A204.1 (cell line): ENCODE measurements around the gene TBC1D1.
"Not testable (repeated sequence)": the region's sequence is repeated elsewhere in the genome, so short reads cannot be mapped to it uniquely, and the experiment has no call there.

ENCODE experiments used
- FAIRE-seq: peaks from 2 replicates; lab custom pipeline; 2012; peaks lifted over from hg19 to GRCh38; lab: Jason Lieb, UNC

Gene TBC1D1

DNA sequence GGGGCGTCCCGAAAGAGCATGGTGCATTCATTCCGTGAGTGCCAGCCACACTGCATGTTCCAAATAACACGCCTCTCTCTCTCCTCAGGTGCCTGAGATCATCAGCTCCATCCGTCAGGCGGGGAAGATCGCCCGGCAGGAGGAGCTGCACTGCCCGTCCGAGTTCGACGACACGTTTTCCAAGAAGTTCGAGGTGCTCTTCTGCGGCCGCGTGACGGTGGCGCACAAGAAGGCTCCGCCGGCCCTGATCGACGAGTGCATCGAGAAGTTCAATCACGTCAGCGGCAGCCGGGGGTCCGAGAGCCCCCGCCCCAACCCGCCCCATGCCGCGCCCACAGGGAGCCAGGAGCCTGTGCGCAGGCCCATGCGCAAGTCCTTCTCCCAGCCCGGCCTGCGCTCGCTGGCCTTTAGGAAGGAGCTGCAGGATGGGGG is 123.6 kb downstream of the TBC1D1 start:
- no peak for FAIRE-seq

DNA sequence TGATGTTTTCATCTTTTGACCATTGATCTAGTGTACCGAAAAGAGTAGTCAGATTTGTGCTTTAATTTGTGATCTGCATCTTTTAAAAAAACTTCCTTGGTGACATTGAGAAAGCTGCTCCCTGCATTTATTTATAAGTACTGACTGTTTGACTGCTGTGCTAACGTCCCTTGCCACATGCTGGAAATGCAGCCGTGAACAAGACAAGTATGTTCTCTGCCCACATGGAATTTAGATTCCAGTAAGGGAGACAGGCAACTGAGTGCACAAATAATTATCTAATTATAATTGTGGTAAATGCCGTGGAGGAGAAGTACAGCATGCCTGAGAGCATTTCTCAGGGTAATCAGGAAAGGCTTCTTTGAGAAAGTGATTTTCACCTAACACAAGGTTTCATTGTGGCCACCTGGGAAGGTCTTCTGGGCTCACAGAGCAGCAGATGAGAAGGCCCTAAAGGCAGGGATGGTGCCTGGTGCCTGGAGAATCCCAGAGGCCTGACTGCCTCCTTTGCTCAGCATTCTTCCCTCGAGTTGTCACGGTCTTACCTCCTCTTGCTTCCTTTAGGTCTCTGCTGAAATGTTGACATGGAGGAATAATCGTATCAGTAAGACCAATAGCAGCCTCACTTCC is 125.1 kb downstream of the TBC1D1 start:
- no peak for FAIRE-seq

DNA sequence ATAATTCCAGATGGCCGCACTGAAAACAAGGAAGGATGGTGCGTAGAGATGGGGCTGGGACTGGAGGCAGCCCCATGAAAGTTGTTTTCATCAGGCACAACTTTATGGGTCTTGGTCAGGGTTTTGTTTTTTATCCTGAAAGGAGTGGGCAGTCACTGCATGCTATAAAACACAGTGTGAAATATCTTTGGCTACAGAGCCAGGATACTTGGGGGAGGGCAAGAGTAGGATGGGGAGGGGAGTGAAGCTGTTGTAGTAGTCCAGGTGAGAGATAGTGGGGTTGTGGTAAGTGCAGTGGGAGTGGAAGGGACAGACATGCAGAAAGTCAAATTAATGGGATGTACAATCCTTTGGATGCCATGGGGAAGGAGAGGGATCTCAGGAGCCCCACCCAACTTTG is 125.8 kb downstream of the TBC1D1 start:
- FAIRE-seq = no peak

DNA sequence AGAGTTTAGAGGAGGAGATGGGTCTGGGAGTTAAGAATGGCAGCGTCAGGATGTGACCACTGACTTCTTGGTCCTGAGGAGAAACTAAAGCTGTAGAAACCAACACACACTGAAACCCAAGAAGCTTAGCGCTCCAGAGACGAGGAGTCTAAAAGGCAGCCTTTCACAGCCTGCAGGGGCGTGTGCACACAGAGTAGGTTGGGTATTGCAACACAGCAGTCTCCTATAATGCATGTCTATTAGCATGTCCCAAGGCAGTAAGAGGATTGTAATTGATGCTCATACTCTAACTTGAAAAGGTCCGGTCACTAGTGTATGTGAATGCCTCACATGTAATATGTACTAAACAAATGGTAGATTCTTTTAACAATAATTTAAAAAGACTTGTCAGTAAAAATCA is 126.7 kb downstream of the TBC1D1 start:
- no peak for FAIRE-seq

DNA sequence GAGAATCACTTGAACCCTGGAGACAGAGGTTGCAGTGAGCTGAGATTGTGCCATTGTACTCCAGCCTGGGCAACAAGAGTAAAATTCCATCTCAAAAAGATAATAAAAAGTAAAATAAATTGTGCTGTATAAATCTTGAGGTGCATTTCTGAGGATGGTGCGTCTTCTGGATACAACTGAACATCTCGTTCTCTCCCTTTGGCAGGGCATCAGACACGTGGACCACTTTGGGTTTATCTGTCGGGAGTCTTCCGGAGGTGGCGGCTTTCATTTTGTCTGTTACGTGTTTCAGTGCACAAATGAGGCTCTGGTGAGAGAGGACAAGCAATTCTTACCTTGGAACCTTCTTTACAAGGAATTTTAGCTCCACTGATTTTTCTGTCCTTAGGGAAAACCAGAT is 129.5 kb downstream of the TBC1D1 start:
- FAIRE-seq = no peak

DNA sequence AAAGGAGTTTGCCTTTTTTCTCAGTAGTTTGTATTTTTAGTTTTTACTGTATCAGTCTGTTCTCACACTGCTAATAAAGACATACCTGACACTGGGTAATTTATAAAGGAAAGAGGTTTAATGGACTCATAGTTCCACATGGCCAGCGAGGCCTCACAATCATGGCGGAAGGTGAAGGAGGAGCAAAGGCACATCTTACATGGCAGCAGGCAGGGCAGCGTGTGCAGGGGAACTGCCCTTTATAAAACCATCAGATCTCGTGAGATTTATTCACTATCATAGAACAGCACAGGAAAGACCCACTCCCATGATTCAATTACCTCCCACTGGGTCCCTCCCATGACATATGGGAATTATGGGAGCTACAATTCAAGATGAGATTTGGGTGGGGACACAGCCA is 130.1 kb downstream of the TBC1D1 start:
- not testable (repeated sequence) for FAIRE-seq

DNA sequence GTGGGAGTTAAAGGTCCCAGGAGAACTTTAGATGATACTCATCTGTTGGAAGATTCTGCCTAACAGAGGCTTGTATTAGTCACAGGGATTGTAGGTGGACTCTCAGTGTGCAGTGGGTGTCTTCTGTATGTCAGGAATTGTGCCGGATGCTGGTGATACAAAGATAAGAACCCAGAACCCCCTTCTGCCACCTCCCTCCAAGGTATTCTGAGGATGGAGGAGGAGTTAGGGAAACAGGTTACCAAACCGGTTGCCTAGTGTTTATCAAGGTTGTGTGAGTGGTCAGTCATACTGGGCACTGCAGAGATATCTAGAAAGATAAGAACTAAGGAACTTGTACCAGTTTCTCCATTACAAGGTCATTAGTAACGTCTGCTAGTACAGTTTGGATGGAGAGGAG is 130.9 kb downstream of the TBC1D1 start:
- FAIRE-seq = no peak

DNA sequence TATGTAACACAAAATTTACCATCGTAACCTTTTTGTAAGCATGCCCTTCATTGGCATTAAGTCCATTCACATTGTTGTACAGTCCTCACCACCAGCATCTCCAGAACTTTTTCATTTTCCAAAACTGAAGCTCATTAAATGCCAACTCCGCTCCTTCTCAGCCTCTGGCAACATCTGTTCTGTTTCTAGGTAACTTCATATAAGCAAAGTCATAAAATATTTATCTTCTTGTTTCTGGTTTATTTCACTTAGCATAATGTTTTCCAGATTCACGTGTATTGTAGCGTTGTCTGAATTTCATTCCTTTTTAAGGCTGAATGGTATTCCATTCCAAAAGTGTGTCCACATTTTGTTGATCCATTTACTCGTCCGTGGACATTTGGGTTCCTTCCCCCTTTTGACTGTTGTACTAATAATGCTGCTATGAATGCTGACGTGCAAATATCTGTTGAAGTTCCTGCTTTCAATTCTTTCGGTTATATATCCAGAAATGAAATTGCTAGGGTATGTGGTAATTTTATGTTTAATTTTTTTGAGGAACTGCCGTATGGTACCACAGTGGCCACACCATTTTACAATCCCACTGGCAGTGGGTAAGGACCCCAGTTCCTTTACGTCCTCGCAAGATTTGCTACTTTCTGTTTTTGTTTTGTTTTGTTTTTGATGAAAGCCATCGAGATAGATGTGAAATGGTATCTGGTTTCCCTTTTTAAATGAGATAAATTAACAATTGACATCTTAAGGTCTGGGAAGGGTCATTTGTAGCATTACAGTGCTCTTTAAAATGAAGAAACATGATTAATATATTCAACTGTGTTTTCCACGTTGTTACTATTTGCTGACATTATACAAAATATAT is 132.7 kb downstream of the TBC1D1 start:
- FAIRE-seq = no peak

DNA sequence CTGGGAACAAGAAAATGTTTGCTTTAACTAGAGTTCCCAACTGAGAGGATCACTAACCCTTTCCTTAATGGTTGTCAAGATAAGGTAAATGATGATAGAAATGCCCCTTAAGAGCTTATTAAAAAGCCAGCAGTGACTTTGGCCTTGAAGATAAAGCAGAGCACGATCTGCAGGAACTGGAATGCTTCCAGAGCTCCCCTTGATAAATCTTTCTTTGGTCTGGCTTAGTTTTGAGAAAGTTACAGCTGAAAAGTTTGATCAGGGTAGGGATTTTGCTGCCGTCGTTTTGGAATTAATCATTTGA is 133.3 kb downstream of the TBC1D1 start:
- no peak for FAIRE-seq

DNA sequence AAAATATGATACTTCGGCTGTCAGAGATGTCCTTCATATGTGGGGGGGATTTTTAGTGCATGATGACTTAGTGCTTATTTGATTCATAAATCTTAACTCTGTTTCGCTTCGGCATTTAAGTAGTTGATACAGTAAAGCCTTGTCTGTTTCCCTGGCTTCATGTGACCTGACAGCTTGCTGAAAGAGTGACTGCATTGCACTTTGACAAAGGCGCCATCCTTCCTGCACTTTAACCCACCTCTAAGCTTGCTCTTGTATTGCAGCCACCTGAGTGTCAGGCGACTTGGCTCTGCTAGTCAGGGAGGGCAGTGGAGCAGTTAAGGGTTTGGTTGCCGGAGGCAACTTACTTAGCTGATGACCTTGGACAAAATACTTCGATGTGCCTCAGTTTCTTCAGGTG is 134.8 kb downstream of the TBC1D1 start:
- no peak for FAIRE-seq

DNA sequence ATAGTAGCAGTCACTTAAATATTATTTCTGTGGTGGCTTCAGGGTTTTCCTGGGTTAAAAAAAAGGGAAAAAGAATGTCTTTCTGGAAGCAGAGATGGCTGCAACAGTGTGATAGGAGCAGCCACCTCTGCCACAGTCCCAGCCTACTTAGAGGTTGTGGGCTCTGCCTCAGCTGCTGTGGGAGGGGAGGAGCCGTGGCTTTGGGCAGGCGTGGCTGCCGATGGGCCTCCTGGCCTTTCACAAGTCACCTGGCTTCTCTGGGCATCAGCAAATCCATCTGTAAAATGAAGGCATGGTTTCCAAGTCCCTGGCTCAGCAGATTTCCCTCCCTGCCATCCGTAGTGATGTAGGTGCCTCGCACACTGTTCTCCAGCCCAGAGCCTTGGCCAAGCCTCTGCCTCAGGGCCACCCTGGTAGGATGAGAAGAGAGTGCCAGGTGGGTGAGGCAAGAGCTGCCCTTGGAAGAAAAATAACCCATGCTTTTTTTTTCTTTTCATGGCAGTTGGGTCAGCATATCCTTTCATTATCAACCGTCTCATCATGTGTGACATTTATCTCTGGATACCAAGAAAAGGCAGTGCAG is 135.4 kb downstream of the TBC1D1 start:
- no peak for FAIRE-seq

DNA sequence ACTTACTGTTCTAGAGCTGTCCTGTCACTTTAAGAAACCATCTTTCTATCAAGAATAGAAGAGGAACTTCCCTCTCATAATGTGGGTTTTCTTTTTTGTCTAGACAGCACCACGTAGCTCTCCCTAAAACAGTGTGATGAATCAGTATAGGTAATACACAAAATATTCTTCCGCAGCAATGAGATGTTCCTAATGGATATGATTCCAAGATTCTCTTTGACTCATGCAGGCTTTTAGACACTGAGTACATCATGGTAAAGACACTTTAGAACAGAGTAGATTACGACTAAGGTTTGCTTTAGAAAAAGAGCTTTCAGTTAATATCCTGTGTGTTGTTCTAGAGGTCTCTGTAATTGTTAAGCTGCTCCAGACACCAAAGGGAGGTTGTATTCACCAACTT is 139.1 kb downstream of the TBC1D1 start:
- no peak for FAIRE-seq

DNA sequence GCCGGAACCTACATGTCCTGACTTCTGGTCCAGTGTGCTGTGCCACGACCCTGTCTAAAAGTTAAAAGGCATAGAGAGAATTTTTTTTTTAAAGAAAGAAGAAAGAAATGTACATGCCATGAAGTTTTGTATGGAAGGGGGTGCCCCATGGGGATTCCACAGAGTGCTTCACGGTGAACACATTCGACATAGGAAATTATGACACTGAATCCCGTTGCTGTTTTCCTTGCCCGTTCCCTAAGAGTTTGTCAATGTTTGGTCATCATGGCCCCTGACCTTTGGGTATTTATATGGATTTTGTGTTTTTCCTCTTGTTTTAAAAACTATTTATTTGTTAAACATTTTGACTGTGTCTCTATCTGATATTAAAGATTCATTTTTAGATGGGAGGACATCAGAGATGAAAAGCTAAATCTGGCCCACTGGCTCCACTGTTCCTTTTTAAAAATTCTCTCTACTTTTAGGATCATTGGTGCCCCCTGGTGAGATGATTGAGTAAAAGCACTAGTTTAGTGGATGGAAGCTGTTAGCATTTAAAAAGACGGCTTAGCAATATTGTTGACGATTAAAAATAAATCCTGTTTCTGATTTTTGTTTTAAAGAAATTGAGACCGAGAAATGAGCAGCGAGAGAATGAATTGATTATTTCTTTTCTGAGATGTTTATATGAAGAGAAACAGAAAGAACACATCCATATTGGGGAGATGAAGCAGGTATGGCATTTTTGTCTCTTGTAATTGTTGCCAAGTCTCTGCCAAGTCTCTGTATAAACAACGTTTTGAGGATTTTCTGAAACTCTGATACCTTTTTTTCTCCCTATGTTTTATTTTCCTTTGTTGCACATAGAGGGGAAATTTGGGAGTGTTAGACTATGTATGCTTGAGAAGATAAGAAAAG is 144.3 kb downstream of the TBC1D1 start:
- peak; percentile 98 for FAIRE-seq

DNA sequence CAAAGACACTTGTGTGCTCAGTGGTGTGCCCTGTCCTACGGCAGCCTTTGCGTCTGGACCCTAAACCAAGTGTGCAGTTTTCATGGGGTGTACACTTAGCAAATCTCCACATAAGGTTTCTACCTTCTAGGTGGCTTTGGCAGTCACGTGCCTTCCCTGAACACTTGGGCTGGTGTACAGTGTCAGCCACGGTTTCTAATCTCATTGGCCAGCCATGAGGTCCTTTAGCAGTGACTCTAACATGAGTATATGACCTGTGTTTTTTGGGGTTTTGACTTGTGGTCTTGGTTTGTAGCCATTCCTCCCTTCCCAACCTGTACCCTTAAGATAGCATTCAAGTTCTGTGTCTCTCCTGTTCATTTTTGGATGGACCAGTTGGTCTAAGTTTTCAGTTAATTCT is 145.7 kb downstream of the TBC1D1 start:
- no peak for FAIRE-seq

DNA sequence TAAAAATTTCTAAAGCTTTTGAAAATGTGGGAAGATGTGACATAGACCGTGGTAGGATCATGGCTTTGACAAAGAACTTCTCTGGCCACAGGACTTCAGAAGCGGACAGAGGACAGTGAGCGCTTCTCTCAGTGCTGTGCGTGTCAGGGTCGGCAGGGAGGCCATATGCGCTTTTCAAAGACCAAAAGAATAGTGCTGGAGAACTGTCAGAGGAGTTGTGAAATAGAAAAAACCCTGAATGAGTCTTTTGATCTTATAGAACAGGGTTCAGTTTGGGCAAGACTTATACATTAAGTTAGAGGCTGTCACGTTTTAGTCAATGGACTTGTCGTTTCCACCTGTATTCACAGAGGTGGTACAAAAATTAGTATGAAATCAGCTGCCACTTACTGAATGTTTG is 146.7 kb downstream of the TBC1D1 start:
- FAIRE-seq = no peak

DNA sequence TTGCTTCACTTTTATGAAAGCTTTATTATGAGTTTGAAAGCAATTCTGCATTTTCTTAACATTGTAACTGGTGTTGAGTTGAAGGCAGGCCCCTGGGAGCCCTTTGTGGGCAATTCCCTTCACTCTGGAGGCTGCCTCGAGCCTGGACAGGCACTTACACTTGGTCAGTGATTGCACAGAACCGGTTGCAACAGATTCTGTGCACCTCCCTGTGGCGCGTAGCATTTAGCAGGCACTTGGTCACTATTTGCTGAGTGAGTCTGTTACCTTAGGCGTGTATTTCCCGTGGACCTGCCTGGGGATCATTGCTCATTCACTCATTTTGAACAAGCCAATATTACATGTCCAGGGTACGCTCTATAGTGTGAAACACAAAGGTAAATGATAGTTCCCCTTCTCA is 149.7 kb downstream of the TBC1D1 start:
- no peak for FAIRE-seq

DNA sequence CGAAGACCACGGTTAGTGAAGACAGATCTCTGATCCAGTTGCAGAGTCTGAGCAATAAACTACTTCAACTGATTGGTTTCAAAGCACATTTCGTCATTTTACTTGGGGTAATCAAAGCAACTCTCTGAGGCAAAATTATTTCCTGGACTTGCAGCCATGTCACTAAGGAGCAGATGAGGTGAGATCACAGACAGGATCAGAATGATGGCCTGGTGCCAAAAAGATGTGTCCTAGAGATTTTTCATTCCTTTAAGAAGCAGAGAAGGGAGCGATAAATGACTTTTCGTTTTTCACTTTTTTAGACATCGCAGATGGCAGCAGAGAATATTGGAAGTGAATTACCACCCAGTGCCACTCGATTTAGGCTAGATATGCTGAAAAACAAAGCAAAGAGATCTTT is 153.2 kb downstream of the TBC1D1 start:
- no peak for FAIRE-seq

DNA sequence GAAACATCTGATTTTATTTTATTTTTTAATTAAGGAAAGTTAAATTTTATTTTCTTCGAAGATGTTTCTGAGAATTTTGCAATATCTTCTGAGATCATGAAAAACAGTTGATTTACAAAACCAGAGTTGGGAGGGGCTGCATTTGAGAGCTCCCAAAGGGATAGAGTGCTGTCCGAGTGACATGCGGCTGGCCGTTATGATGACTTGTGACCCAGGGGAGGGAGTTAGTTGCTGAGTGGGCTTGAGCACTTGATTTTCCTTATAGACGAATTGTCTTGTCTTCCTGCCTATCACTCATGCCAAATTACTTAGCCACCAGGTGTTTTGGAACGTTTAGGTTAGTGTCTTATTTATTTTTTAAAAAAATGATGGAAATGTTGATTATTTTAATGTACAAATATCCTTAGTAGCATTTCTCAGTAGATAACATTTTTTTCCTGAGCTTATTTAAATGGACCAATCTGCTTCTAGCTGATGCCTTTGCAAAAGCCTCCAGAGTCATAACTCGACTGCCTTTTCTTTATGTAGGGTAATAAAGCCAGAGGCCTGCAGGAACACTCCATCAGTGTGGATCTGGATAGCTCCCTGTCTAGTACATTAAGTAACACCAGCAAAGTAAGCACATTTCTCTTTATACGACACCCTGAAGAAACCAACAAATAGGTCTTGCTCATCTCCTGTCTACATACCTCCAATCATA is 154.6 kb downstream of the TBC1D1 start:
- no peak for FAIRE-seq

DNA sequence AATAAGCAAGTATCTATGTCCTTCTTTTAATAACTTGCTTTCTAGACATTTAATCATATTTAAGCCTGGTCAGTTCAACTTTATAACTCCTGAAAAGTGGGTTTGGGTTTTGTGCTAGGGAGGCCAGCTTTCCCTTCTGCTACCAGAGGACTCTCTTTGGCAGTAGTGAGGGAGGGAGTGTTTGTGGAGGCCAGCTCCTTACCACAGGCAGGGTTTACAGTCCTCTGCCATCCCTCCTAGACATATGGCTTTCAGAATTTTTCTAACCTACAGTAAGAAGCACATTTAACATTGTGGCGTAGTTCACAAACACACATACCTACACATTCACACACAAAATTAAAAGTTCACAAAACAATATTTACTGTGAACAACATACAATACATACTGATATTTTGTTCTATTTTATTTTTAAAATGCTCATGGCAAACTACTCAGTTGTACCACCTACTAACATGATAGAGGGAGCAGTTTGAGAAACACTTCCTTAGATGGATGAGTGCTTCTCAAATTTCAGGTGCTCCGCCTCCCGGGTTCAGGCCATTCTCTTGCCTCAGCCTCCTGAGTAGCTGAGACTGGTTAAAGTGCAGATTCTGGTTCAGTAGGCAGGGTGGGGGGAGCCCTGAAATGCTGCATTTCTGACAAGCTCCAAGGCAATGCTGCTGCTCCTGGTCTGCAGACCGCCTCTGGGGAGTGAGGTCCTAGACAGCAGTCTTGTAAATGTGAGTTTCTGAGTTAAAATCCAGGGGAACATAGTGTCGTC is 156.0 kb downstream of the TBC1D1 start:
- FAIRE-seq = no peak

DNA sequence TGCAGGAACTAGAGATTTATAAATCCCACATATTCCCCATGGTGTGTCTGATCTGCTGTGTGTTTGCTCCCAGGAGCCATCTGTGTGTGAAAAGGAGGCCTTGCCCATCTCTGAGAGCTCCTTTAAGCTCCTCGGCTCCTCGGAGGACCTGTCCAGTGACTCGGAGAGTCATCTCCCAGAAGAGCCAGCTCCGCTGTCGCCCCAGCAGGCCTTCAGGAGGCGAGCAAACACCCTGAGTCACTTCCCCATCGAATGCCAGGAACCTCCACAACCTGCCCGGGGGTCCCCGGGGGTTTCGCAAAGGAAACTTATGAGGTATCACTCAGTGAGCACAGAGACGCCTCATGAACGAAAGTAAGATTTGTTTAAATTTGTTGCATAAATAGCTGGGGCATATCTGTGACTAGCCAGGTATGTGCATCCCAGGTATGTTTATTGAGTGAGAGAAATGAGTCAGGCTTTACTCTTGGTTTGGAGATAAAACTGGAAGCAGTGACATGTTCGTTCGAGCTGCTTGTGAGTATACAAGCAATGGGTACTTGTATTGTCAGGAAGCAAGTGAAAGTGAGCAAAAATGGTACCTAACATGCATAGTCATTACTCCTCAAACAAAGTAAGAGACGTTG is 158.8 kb downstream of the TBC1D1 start:
- no peak for FAIRE-seq
